ENCODE data around the gene L3MBTL4. TPM values are rescaled to one million over a fixed set of nuclear protein-coding genes. Genes with fewer than 3 reads are reported as not detected.

The L3MBTL4 gene
- total RNA-seq, 1 experiment from 2014 or later: not detected

GRCh38 chr18:6044319-6044718 lies 370.4 kb downstream of the L3MBTL4 start:
- ChIA-PET CTCF (no interaction called here), POLR2A (ENCODE audit: low non-redundant PET) (no interaction called here)
- BruUV-seq (replicated peaks): no TSS peak
- no peaks in the 10 kb centered on the region for H3K4me1 ChIP-seq (ENCODE audit: insufficient read depth, low read length, poor library complexity, severe bottlenecking)
- H3K27me3 ChIP-seq (replicated peaks; ENCODE audit: insufficient read depth, low read depth, low read length, poor library complexity): no peaks in the 10 kb centered on the region
- intact Hi-C loops (cut with micrococcal nuclease; ENCODE audit: unreplicated experiment): no loop called here
- no peak overlapping the region for H3K4me3 ChIP-seq (ENCODE audit: low read depth, low read length, poor library complexity, severe bottlenecking)
- H3K36me3 ChIP-seq (ENCODE audit: insufficient read depth, low read length, poor library complexity, severe bottlenecking): no peaks in the 10 kb centered on the region
- TF ChIP-seq CTCF (conservative IDR thresholded peaks at IDR 0.05; ENCODE audit: low read depth, low read length): no peak
- TF ChIP-seq EZH2 (IDR thresholded peaks at IDR 0.05; ENCODE audit: borderline replicate concordance, low read depth, low read length, poor library complexity, severe bottlenecking): no peak
- no peak for DNase-seq (ENCODE audit: low spot score)
- no peak overlapping the region for H3K27ac ChIP-seq (ENCODE audit: low read depth, low read length, poor library complexity, severe bottlenecking)
- H3K9me3 ChIP-seq (ENCODE audit: low read depth, low read length, poor library complexity, severe bottlenecking): peaks cover 50% of the 10 kb centered on the region

- CTCF ChIA-PET: no interaction called here
- Histone ChIP-seq H3K36me3 (ENCODE audit: insufficient read depth, low read length, poor library complexity, severe bottlenecking) (no peaks in the 10 kb centered on the region), H3K4me3 (ENCODE audit: low read depth, low read length, poor library complexity, severe bottlenecking) (no peak overlapping the region), H3K4me1 (ENCODE audit: insufficient read depth, low read length, poor library complexity, severe bottlenecking) (no peaks in the 10 kb centered on the region), H3K9me3 (ENCODE audit: low read depth, low read length, poor library complexity, severe bottlenecking) (peaks cover 56% of the 10 kb centered on the region), H3K27ac (ENCODE audit: low read depth, low read length, poor library complexity, severe bottlenecking) (no peak overlapping the region), H3K27me3 (replicated peaks; ENCODE audit: insufficient read depth, low read depth, low read length, poor library complexity) (no peaks in the 10 kb centered on the region)
- intact Hi-C loops (cut with micrococcal nuclease; ENCODE audit: unreplicated experiment): no loop called here
- BruUV-seq (replicated peaks): no TSS peak
- no peak for TF ChIP-seq CTCF (conservative IDR thresholded peaks at IDR 0.05; ENCODE audit: low read depth, low read length)
- TF ChIP-seq EZH2 (IDR thresholded peaks at IDR 0.05; ENCODE audit: borderline replicate concordance, low read depth, low read length, poor library complexity, severe bottlenecking): no peak
- no peak for DNase-seq (ENCODE audit: low spot score)
- POLR2A ChIA-PET (ENCODE audit: low non-redundant PET): no interaction called here
These were observed 375.7 kb downstream of the L3MBTL4 start for GRCh38 chr18:6039055-6039454.

DNA sequence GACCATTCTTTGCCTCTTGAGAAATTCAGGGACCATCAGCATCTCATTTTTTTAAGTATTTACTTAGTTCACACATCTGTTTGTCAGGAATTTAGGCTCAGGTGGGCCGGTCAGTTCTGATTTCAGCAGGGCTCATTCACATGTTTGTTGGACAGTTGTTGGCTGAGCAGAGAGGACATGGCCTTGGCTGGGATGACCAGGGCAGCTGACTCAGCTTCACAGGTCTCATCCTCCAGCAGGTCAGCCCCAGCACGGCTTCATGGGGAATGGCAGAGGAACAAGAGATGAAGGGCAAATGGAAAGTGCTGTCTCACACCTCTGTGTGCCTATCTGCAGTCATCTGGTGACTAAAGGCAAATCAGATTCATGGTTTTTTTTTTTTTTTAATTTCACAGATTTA lies 383.3 kb downstream of the L3MBTL4 start:
- peaks cover 24% of the 10 kb centered on the region for H3K9me3 ChIP-seq (ENCODE audit: low read depth, low read length, poor library complexity, severe bottlenecking)
- no peaks in the 10 kb centered on the region for H3K4me1 ChIP-seq (ENCODE audit: insufficient read depth, low read length, poor library complexity, severe bottlenecking)
- H3K27me3 ChIP-seq (replicated peaks; ENCODE audit: insufficient read depth, low read depth, low read length, poor library complexity): no peaks in the 10 kb centered on the region
- ChIA-PET CTCF (no interaction called here), POLR2A (ENCODE audit: low non-redundant PET) (no interaction called here)
- no peak overlapping the region for H3K4me3 ChIP-seq (ENCODE audit: low read depth, low read length, poor library complexity, severe bottlenecking)
- no TSS peak for BruUV-seq (replicated peaks)
- intact Hi-C loops (cut with micrococcal nuclease; ENCODE audit: unreplicated experiment): no loop called here
- H3K36me3 ChIP-seq (ENCODE audit: insufficient read depth, low read length, poor library complexity, severe bottlenecking): no peaks in the 10 kb centered on the region
- DNase-seq (ENCODE audit: low spot score): no peak
- no peak overlapping the region for H3K27ac ChIP-seq (ENCODE audit: low read depth, low read length, poor library complexity, severe bottlenecking)
- TF ChIP-seq EZH2 (IDR thresholded peaks at IDR 0.05; ENCODE audit: borderline replicate concordance, low read depth, low read length, poor library complexity, severe bottlenecking) (no peak), CTCF (conservative IDR thresholded peaks at IDR 0.05; ENCODE audit: low read depth, low read length) (no peak)
